Choroid plexus epithelial cell (primary cell): ENCODE data around the gene BFSP2.

Experiments used
- DNase-seq: peaks from one replicate; pipeline ENCODE4 v3.0.0-alpha.2; 2010; ENCODE audit warnings: low read depth
- H3K4me3 ChIP-seq: 2 replicates; pipeline ENCODE4 v1.5.1; 2011; ENCODE audit warnings: low read depth, mild to moderate bottlenecking, control low read depth, low read length, moderate library complexity
- CTCF ChIP-seq: conservative IDR thresholded peaks from 2 replicates; pipeline ENCODE4 v1.5.1; 2011; ENCODE audit warnings: low read depth, mild to moderate bottlenecking, control low read depth, inconsistent platforms, low read length, moderate library complexity

Gene BFSP2

GRCh38 chr3:133413161-133414020 lies 13.5 kb downstream of the BFSP2 start:
- TF ChIP-seq CTCF, result no peak
- DNase-seq, result peak; percentile 61
- H3K4me3 ChIP-seq, result peak overlapping the region; percentile 20

GRCh38 chr3:133414021-133414392 lies 14.2 kb downstream of the BFSP2 start:
- no peak for DNase-seq
- H3K4me3 ChIP-seq, result no peak overlapping the region
- TF ChIP-seq CTCF, result no peak

GRCh38 chr3:133418361-133418760 lies 18.5 kb downstream of the BFSP2 start:
- DNase-seq, result no peak
- H3K4me3 ChIP-seq, result no peak overlapping the region
- TF ChIP-seq CTCF, result no peak

DNA sequence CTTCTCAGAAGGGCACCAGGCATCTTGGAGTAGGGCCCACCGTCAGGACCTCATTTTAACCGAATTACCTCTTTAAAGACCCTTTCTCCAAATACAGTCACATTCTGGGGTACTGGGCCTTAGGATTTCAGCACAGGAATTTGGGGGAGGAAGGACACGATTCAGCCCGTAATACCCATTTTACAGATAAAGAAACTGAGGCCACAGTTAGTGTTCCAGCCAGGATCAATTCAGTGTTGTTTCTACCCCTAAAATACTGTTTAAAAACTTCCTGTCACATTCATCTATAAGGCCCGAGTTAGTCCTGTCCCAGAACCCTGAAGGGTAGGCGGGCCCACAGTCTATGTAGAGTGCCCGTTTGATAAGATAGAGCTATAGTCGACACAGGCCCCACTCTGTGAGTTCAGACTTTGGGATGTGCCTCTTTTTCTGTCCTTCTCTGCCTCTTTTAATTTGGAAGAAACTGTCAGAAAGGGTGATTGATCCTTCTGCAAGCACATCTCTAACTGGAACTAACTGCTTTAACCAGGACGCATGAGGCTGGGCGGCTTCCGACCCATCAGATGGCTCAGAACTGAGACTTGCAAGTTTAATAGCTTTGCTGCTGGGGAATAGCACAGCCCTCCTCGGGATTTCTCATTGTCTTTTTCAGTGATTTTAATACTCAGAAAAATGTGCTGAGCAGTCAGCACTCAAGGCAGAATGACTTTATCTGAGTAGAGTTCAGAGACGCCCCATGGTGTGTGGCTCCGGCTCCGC lies 19.5 kb downstream of the BFSP2 start:
- no peak for TF ChIP-seq CTCF
- DNase-seq, result peak; percentile 5

DNA sequence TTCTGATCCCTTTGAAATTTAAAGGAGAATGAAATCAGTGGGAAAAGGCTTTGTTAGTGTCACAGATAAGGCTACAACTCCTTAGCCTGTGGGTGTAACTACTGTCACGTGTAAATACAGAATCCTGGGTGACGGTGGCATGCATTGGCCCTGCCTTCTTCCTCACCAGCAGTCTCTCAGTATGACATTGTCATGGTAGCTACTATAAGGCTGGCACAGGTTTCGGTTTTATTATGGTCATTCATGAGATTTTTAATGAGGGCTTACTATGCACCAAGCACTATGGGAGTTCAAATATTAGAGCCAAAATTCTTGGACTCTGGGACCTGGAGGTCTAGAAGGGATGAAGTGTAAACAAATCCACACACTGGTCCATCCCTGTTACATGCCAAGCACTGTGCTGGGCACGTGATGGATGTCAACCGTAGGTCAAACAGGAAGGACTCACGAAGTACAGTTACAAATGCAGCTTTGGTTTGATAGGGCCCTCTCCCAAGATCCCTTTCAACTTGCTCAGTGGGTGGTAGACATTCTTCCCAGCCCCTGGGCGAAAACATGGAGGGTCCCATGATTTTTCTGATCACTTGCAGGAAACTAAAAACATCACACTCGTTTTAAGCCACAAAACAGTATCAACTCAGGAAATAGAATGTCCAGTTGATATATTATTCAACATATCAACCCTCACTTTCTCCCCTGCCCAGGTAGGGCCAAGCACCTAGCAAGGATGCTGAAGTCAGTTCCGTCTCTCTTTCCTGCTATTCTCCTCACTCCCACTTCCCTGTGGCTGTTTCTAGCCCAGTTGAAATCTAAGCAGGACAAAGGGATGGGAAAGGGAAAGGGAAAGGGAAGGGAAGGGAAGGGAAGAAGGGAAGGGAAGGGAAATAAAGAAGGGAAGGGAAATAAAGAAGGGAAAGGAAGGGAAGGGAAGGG lies 25.3 kb downstream of the BFSP2 start:
- H3K4me3 ChIP-seq, result no peak overlapping the region
- TF ChIP-seq CTCF, result no peak
- DNase-seq, result no peak

More for the DNA sequence above, 19.5 kb downstream of the BFSP2 start:
- H3K4me3 ChIP-seq, result no peak overlapping the region

DNA sequence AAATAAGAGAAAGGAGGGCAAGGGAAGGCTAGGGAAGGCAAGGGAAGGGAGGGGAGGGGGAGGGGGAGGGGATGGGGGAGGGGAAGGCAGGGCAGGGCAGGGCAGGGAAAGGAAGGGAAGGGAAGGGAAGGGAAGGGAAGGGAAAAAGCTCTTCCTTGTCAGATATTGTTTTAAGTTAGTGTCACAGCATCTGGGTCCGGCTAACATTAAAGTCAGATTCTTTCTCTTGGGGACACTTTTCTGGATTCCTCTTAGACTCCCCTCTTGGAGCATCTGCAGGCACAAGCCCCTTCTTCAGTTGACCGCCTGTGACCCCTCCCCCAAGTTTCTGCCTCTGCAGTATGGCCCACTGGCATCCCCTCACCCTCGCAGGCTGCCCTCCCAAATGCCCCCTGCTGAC lies 26.0 kb downstream of the BFSP2 start:
- DNase-seq, result no peak
- no peak for TF ChIP-seq CTCF
- no peak overlapping the region for H3K4me3 ChIP-seq
